IMR-90 (cell line): ENCODE data around the gene PAM.

Experiments
- BHLHE40 ChIP-seq: fragments of 150-350 bp; IDR thresholded peaks from 2 replicates; pipeline ENCODE4 v1.6.1; 2016; ENCODE audit warnings: mild to moderate bottlenecking, low read depth, low read length
- FOS ChIP-seq: fragments of 150-350 bp; IDR thresholded peaks from 2 replicates; pipeline ENCODE4 v1.6.1; 2016; ENCODE audit warnings: low read depth, low read length
- MAFK ChIP-seq: IDR thresholded peaks from 2 replicates; pipeline ENCODE4 v1.6.1; 2012; ENCODE audit warnings: low read depth, low read length, improper control_type of control experiment
- POLR2A ChIP-seq: IDR thresholded peaks from 2 replicates; pipeline ENCODE4 v1.6.1; 2012; ENCODE audit warnings: mild to moderate bottlenecking, low read depth, low read length
- RAD21 ChIP-seq: IDR thresholded peaks from 2 replicates; pipeline ENCODE4 v1.6.1; 2012; ENCODE audit warnings: low read length, improper control_type of control experiment
- RCOR1 ChIP-seq: IDR thresholded peaks from 2 replicates; pipeline ENCODE4 v1.6.1; 2012; ENCODE audit warnings: mild to moderate bottlenecking, low read length, improper control_type of control experiment; ENCODE audit not compliant: insufficient replicate concordance
- RFX5 ChIP-seq: IDR thresholded peaks from 2 replicates; pipeline ENCODE4 v1.8.0; 2012; ENCODE audit warnings: low read depth, mild to moderate bottlenecking, low read length, moderate library complexity
- TF ChIP-seq, protein P1 (sequence below): conservative IDR thresholded peaks from 2 replicates; pipeline ENCODE4 v1.5.1; 2012; ENCODE audit warnings: mild to moderate bottlenecking, low read depth, low read length, improper control_type of control experiment
- TF ChIP-seq, protein P2 (sequence below): fragments of 150-350 bp; IDR thresholded peaks from 2 replicates; pipeline ENCODE4 v1.6.1; 2017; ENCODE audit warnings: mild to moderate bottlenecking, antibody characterized with exemption, low read length, low read depth

DNA sequence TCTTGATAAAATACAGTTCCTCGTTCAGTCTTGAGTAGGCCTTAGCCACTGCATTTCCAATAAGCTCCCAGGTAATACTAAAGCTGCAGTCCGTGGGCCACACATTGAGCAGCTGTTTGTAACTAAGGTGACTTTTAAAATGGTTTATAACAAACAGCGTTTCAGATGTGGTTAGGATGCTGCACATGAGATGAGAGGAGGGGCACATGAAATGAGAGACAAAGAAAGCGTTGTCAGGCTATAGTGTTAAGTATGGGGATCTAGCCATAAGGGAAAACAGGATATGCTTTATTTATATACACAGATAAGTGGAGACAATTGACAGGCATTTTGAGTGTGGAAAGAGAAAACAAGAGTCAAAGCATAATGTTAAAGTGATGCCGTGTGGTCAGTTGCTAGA, 89.9 kb downstream of the PAM start:
- TF ChIP-seq, protein P1, sequence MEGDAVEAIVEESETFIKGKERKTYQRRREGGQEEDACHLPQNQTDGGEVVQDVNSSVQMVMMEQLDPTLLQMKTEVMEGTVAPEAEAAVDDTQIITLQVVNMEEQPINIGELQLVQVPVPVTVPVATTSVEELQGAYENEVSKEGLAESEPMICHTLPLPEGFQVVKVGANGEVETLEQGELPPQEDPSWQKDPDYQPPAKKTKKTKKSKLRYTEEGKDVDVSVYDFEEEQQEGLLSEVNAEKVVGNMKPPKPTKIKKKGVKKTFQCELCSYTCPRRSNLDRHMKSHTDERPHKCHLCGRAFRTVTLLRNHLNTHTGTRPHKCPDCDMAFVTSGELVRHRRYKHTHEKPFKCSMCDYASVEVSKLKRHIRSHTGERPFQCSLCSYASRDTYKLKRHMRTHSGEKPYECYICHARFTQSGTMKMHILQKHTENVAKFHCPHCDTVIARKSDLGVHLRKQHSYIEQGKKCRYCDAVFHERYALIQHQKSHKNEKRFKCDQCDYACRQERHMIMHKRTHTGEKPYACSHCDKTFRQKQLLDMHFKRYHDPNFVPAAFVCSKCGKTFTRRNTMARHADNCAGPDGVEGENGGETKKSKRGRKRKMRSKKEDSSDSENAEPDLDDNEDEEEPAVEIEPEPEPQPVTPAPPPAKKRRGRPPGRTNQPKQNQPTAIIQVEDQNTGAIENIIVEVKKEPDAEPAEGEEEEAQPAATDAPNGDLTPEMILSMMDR, result no peak
- TF ChIP-seq POLR2A, result no peak
- TF ChIP-seq FOS, result no peak
- TF ChIP-seq RAD21, result no peak
- TF ChIP-seq MAFK, result no peak
- TF ChIP-seq RCOR1, result no peak
- TF ChIP-seq, protein P2, sequence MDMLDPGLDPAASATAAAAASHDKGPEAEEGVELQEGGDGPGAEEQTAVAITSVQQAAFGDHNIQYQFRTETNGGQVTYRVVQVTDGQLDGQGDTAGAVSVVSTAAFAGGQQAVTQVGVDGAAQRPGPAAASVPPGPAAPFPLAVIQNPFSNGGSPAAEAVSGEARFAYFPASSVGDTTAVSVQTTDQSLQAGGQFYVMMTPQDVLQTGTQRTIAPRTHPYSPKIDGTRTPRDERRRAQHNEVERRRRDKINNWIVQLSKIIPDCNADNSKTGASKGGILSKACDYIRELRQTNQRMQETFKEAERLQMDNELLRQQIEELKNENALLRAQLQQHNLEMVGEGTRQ, result no peak
- no peak for TF ChIP-seq RFX5
- no peak for TF ChIP-seq BHLHE40
